GM12874 (cell line): ENCODE measurements around the gene TRABD2B.

Experiments used
- TF ChIP-seq, protein P1 (sequence below): IDR thresholded peaks from 2 replicates; pipeline ENCODE4 v1.5.1; 2011; ENCODE audit warnings: low read depth, mild to moderate bottlenecking, control low read depth, low read length, moderate library complexity; ENCODE audit not compliant: insufficient read depth

TRABD2B gene

GRCh38 chr1:48005253-48006117, 8.3 kb upstream of the TRABD2B start:
- TF ChIP-seq, protein P1, sequence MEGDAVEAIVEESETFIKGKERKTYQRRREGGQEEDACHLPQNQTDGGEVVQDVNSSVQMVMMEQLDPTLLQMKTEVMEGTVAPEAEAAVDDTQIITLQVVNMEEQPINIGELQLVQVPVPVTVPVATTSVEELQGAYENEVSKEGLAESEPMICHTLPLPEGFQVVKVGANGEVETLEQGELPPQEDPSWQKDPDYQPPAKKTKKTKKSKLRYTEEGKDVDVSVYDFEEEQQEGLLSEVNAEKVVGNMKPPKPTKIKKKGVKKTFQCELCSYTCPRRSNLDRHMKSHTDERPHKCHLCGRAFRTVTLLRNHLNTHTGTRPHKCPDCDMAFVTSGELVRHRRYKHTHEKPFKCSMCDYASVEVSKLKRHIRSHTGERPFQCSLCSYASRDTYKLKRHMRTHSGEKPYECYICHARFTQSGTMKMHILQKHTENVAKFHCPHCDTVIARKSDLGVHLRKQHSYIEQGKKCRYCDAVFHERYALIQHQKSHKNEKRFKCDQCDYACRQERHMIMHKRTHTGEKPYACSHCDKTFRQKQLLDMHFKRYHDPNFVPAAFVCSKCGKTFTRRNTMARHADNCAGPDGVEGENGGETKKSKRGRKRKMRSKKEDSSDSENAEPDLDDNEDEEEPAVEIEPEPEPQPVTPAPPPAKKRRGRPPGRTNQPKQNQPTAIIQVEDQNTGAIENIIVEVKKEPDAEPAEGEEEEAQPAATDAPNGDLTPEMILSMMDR = no peak

- TF ChIP-seq, protein P1 = no peak
Observed at GRCh38 chr1:48003741-48004531, 6.8 kb upstream of the TRABD2B start.

DNA sequence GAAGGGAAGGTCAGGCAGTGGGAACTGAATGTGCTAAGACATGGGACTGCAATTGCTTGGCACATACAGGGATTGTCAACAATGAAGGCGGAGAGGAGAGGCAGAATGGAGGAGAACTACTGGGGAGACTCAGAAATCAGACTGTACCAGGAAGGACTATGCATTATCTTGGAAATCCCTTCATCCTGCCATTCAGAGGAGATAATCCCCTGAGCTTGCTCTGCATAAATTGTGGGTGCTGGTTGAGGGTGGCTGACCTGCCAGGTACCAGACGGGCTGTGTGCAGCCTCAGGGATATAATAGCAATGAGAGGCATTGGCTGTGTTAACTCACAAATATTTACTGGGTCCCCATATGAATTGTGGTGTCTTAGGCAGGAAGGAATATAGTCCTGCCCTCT, 5.0 kb upstream of the TRABD2B start:
- TF ChIP-seq, protein P1 = no peak

DNA sequence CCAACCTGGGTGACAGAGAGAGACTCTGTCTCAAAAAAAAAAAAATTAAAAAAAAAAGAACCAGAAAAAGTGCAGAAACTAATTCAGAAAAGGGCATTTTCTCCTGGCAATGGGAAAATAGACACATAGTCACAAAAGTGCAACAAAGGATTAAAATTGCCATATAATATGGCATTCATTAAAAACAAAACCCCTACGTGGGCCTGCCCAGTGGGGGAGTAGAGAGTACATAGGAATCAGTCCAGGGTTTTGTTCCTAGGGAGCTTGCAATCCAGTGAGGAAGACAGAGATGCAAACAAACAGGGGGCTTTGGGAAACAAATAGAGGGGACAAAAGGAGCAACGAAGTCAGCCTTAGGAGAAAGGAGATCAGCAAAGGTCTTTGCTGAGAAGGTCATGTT, 4.5 kb upstream of the TRABD2B start:
- TF ChIP-seq, protein P1 = no peak

DNA sequence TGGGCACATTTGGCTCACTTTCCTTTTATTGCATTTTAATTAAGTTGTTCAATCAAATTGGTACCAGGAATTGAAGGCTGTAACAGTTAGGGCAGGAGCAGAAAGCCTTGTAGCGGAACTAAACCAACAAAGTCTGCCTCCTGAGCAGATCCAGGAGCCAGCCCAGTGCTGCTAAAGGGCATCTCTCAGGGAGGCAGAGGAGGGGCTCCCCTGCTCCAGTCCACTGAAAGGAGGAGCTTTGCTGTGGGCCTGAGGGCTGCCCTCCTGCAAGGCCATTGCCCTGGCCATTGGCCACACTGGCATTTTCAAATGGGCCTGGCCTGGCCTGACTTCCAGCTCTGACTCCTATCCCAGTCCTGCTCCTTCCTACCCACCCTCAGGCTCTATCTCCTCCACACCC, 3.7 kb upstream of the TRABD2B start:
- TF ChIP-seq, protein P1 = no peak

DNA sequence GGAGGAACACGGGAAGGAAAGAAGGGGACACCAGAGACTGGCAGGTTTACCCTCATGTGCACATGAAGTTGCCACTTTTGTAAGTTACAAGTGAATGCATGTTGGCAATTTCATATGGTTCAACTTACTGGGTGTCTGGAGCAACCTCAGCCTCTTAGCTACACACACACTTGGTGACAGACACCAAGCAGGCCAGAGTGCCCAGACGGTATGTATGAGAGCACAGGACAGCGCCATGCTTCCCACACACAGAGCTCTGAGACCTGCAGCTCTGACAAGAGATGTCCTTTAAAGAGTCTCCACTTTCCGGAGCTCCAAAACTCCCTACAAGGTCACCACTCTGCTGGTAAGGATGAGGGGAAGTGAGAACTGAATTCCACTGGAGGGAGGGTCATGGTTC, 1.9 kb upstream of the TRABD2B start:
- TF ChIP-seq, protein P1 = no peak

GRCh38 chr1:47998396-47998990, 1.3 kb upstream of the TRABD2B start:
- TF ChIP-seq, protein P1 = no peak
